Psoas muscle (tissue), 8 donors: ENCODE data around the gene ATG4D. TPM values are rescaled to one million over a fixed set of nuclear protein-coding genes. Genes with fewer than 3 reads are reported as not detected.

Experiments used
- ATAC-seq, 4 donors: fragments of 200-7000 bp; cut with Tn5 transposase; one replicate each; pipeline ENCODE4 v1.9.1; 2020; ENCODE audit warnings: moderate library complexity in 3 of 4, mild to moderate bottlenecking in 2 of 4
- DNase-seq, 2 donors: peaks; one replicate each; pipeline ENCODE4 v3.0.0-alpha.2; 2020
- H3K27ac ChIP-seq: fragments of 200-600 bp; one replicate; pipeline ENCODE4 v1.8.0; 2022
- H3K27me3 ChIP-seq, 3 donors: fragments of 200-600 bp in 1 of 3; one replicate each; pipeline versions ENCODE4 v1.6.1 to v1.8.0; 2013 to 2022; ENCODE audit warnings: low read length in 2 of 3, mild to moderate bottlenecking in 2 of 3, moderate library complexity in 1 of 3; ENCODE audit not compliant: insufficient read depth in 3 of 3
- H3K36me3 ChIP-seq, 2 donors: fragments of 200-600 bp in 1 of 2; one replicate each; pipeline versions ENCODE4 v1.6.1 to v1.8.0; 2013 to 2022; ENCODE audit warnings: low read depth in 1 of 2, mild to moderate bottlenecking in 1 of 2, moderate library complexity in 1 of 2; ENCODE audit not compliant: insufficient read depth in 1 of 2
- H3K4me1 ChIP-seq: fragments of 200-600 bp; one replicate; pipeline ENCODE4 v1.8.0; 2022
- H3K4me3 ChIP-seq: fragments of 200-600 bp; one replicate; pipeline ENCODE4 v1.8.0; 2022; ENCODE audit warnings: mild to moderate bottlenecking
- H3K9me3 ChIP-seq: fragments of 200-600 bp; one replicate; pipeline ENCODE4 v1.8.0; 2022
- CTCF ChIP-seq: fragments of 200-600 bp; IDR thresholded peaks from one replicate; pipeline ENCODE4 v1.8.0; 2022; ENCODE audit warnings: antibody characterized with exemption
- WGBS, 3 donors: extraction: QIAGEN DNeasy Blood & Tissue Kit; methylation state at CpG; one replicate each; pipeline versions ENCODE4 v1.1.6 to v1.1.7; 2013; 5-methylcytosine and 5-hydroxymethylcytosine counted together
- intact Hi-C, 2 donors: fragments of 100-400 bp; cut with DNase I; formaldehyde crosslinking; loops; one replicate each; pipeline versions ENCODE4 v1.11.0 to v1.14.2; 2022
- polyA plus RNA-seq, 3 donors: library from polyadenylated mRNA; stranded (reverse); fragments of 200-250 nt; gene quantifications; one replicate each; pipeline ENCODE4 v1.2.3, GENCODE V29; 2013
- total RNA-seq, 4 donors: library from RNA; stranded (reverse); fragmentation: NEBNext Ultra II Directional in 2 of 4; extraction: Animal tissue kit (Norgen Biotek cat#: 25700) in 2 of 4; gene quantifications; one replicate each; pipeline versions ENCODE4 v1.2.1 to v1.2.4, GENCODE V29; 2021 to 2023
- donor health status: healthy with polysubstance abuse.
- donor health status: DM: no; HTN: no; CAD: no; lungs with moderate emphysema.
- donor health status: Bipolar disorder and iron deficiency.
- donor health status: healthy.
- donor health status: DM: yes; HTN: yes; CAD: no.
- donor health status: DM: no; HTN: no; CAD: no.
- donor health status: DM: no; HTN: no; CAD: no.
- donor health status: DM: yes; HTN: yes; CAD: no.

The ATG4D gene
- total and polyA plus RNA-seq, 7 donors, result 42.5 to 95.7 (median 65.8) TPM

DNA sequence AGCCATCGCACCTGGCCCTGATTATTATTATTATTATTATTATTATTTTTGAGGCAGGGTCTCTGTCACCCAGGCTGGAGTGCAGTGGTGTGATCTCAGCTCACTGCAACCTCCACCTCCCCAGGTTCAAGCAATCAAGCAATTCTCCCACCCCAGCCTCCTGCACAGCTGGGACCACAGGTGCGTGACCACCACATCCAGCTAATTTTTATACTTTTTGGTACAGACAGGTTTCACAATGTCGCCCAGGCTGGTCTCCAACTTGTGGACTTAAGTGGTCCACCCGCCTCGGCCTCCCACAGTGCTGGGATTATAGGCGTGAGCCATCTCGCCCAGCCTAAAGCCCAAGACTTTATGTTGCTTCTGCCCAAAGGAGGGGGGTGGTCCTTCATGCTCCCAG is 49.4 kb downstream of the ATG4D start:
- H3K4me3 ChIP-seq, result no peak overlapping the region
- no peaks in the 10 kb centered on the region for H3K4me1 ChIP-seq
- WGBS, 3 donors, result 90 to 99% (median 98%) methylated on average over 7 of the region's 7 CpGs
- H3K36me3 ChIP-seq, result no peaks in the 10 kb centered on the region
- TF ChIP-seq CTCF, result no peak
- intact Hi-C loops, result no loop called here
- no peaks in the 10 kb centered on the region for H3K9me3 ChIP-seq
- H3K27ac ChIP-seq, result no peak overlapping the region
- peaks cover 0 to 3% (median 0%) of the 10 kb centered on the region in 3 donors for H3K27me3 ChIP-seq
- no peak for DNase-seq
- no peak for ATAC-seq

- Histone ChIP-seq H3K27ac (no peak overlapping the region), H3K4me3 (no peak overlapping the region), H3K9me3 (no peaks in the 10 kb centered on the region), H3K4me1 (no peaks in the 10 kb centered on the region), H3K36me3 (no peaks in the 10 kb centered on the region), H3K27me3 (peaks cover 0 to 3% (median 0%) of the 10 kb centered on the region in 3 donors)
- DNase-seq, result peak in 1 of 2 donors; percentile 80
- intact Hi-C loops, result no loop called here
- TF ChIP-seq CTCF, result no peak
- 50 to 61% (median 60%) methylated on average over 9 of the region's 9 CpGs for WGBS, 3 donors
- peak in 2 of 4 donors; percentile 24 to 54 for ATAC-seq
Measured at GRCh38 chr19:10593820-10594637, 50.3 kb downstream of the ATG4D start.

DNA sequence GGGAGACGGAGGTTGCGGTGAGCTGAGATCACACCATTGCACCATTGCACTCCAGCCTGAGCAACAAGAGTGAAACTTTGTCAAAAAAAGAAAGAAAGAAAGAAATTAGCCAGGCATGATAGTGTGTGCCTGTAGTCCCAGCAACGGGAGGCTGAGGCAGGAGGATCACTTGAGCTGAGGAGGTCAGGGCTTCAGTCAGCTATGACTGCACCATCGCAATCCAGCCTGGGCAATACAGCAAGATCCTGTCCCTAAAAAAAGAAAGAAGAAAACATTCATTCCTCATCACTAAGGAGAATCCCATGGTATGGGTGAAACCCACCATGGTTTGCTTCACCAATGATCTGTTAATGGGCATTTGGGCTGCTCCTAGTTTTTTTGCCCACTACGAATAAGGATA is 56.4 kb downstream of the ATG4D start:
- H3K27me3 ChIP-seq, result no peaks in the 10 kb centered on the region
- WGBS, 3 donors, result 89 to 91% (median 90%) methylated on average over 5 of the region's 5 CpGs
- H3K36me3 ChIP-seq, result no peaks in the 10 kb centered on the region
- DNase-seq (no peak), ATAC-seq (no peak)
- no peak overlapping the region for H3K27ac ChIP-seq
- H3K9me3 ChIP-seq, result no peaks in the 10 kb centered on the region
- no peak for TF ChIP-seq CTCF
- intact Hi-C loops, result no loop called here
- H3K4me1 ChIP-seq, result peaks cover 16% of the 10 kb centered on the region
- H3K4me3 ChIP-seq, result no peak overlapping the region

GRCh38 chr19:10601999-10602329 is 58.3 kb downstream of the ATG4D start:
- Histone ChIP-seq H3K9me3 (no peaks in the 10 kb centered on the region), H3K27ac (no peak overlapping the region), H3K4me1 (peaks cover 16% of the 10 kb centered on the region), H3K36me3 (no peaks in the 10 kb centered on the region), H3K4me3 (peak overlapping the region; percentile 100), H3K27me3 (no peaks in the 10 kb centered on the region)
- intact Hi-C loops, result no loop called here
- TF ChIP-seq CTCF, result no peak
- DNase-seq, result no peak
- no peak for ATAC-seq
- 18 to 28% (median 21%) methylated on average over 7 of the region's 7 CpGs for WGBS, 3 donors
